ENCODE data around the gene TMSB4X.
"Not testable (repeated sequence)": the region's sequence is repeated elsewhere in the genome, so short reads cannot be mapped to it uniquely, and the experiment has no call there.

Gene TMSB4X

GRCh38 chrX:12979616-12980015 is 4.7 kb downstream of the TMSB4X start:
- Histone ChIP-seq H3K9me3 (ENCODE audit: severe bottlenecking) (no peaks in the 10 kb centered on the region), H3K27ac (ENCODE audit: poor library complexity, severe bottlenecking) (peak overlapping the region; percentile 86), H3K4me1 (ENCODE audit: insufficient read depth, poor library complexity, severe bottlenecking) (peaks cover 11% of the 10 kb centered on the region), H3K4me3 (ENCODE audit: severe bottlenecking) (no peak overlapping the region), H3K36me3 (ENCODE audit: low read depth) (peaks cover 27% of the 10 kb centered on the region), H3K27me3 (ENCODE audit: insufficient read depth, poor library complexity, severe bottlenecking) (no peaks in the 10 kb centered on the region)
- DNase-seq (ENCODE audit: low spot score) = no peak
- TF ChIP-seq CTCF (IDR thresholded peaks at IDR 0.05; ENCODE audit: poor library complexity, severe bottlenecking) = no peak
- ATAC-seq (ENCODE audit: low read depth) = no peak

- ATAC-seq (ENCODE audit: low read depth); DNase-seq (ENCODE audit: low spot score); H3K27ac ChIP-seq (ENCODE audit: poor library complexity, severe bottlenecking); H3K4me3 ChIP-seq (ENCODE audit: severe bottlenecking); H3K9me3 ChIP-seq (ENCODE audit: severe bottlenecking); H3K27me3 ChIP-seq (ENCODE audit: insufficient read depth, poor library complexity, severe bottlenecking): not testable (repeated sequence)
- H3K36me3 ChIP-seq (ENCODE audit: low read depth) = peaks cover 26% of the 10 kb centered on the region
- H3K4me1 ChIP-seq (ENCODE audit: insufficient read depth, poor library complexity, severe bottlenecking) = peaks cover 12% of the 10 kb centered on the region
These were observed 5.1 kb downstream of the TMSB4X start for GRCh38 chrX:12980039-12980438.

- DNase-seq (ENCODE audit: low spot score) = no peak
- H3K27me3 ChIP-seq (ENCODE audit: insufficient read depth, poor library complexity, severe bottlenecking) = no peaks in the 10 kb centered on the region
- peaks cover 8% of the 10 kb centered on the region for H3K36me3 ChIP-seq (ENCODE audit: low read depth)
- H3K4me1 ChIP-seq (ENCODE audit: insufficient read depth, poor library complexity, severe bottlenecking) = peaks cover 19% of the 10 kb centered on the region
- no peaks in the 10 kb centered on the region for H3K9me3 ChIP-seq (ENCODE audit: severe bottlenecking)
- no peak overlapping the region for H3K4me3 ChIP-seq (ENCODE audit: severe bottlenecking)
- no peak for TF ChIP-seq CTCF (IDR thresholded peaks at IDR 0.05; ENCODE audit: poor library complexity, severe bottlenecking)
- ATAC-seq (ENCODE audit: low read depth) = no peak
- no peak overlapping the region for H3K27ac ChIP-seq (ENCODE audit: poor library complexity, severe bottlenecking)
These were observed 7.0 kb downstream of the TMSB4X start for GRCh38 chrX:12981880-12982279.

GRCh38 chrX:12984603-12985319 is 9.9 kb downstream of the TMSB4X start:
- ATAC-seq (ENCODE audit: low read depth) = peak; percentile 74
- peaks cover 30% of the 10 kb centered on the region for H3K4me1 ChIP-seq (ENCODE audit: insufficient read depth, poor library complexity, severe bottlenecking)
- peak overlapping the region; percentile 81 for H3K27ac ChIP-seq (ENCODE audit: poor library complexity, severe bottlenecking)

GRCh38 chrX:12985331-12985730 is 10.4 kb downstream of the TMSB4X start:
- ATAC-seq (ENCODE audit: low read depth) (no peak), DNase-seq (ENCODE audit: low spot score) (no peak)
- Histone ChIP-seq H3K4me3 (ENCODE audit: severe bottlenecking) (no peak overlapping the region), H3K9me3 (ENCODE audit: severe bottlenecking) (no peaks in the 10 kb centered on the region), H3K4me1 (ENCODE audit: insufficient read depth, poor library complexity, severe bottlenecking) (peaks cover 30% of the 10 kb centered on the region), H3K27ac (ENCODE audit: poor library complexity, severe bottlenecking) (peak overlapping the region; percentile 81), H3K27me3 (ENCODE audit: insufficient read depth, poor library complexity, severe bottlenecking) (no peaks in the 10 kb centered on the region), H3K36me3 (ENCODE audit: low read depth) (no peaks in the 10 kb centered on the region)
- TF ChIP-seq CTCF (IDR thresholded peaks at IDR 0.05; ENCODE audit: poor library complexity, severe bottlenecking) = no peak

More at GRCh38 chrX:12984603-12985319, 9.9 kb downstream of the TMSB4X start:
- TF ChIP-seq CTCF (IDR thresholded peaks at IDR 0.05; ENCODE audit: poor library complexity, severe bottlenecking) = no peak
- Histone ChIP-seq H3K27me3 (ENCODE audit: insufficient read depth, poor library complexity, severe bottlenecking) (no peaks in the 10 kb centered on the region), H3K9me3 (ENCODE audit: severe bottlenecking) (no peaks in the 10 kb centered on the region), H3K4me3 (ENCODE audit: severe bottlenecking) (no peak overlapping the region), H3K36me3 (ENCODE audit: low read depth) (no peaks in the 10 kb centered on the region)
- peak; percentile 85 for DNase-seq (ENCODE audit: low spot score)
